Right lobe of liver (tissue), 4 donors: ENCODE results near the gene DIP2C.

Experiments used
- POLR2A ChIP-seq: fragments of 450-650 bp; IDR thresholded peaks from one replicate; pipeline ENCODE4 v1.6.1; 2017; ENCODE audit warnings: antibody characterized with exemption, mild to moderate bottlenecking
- TF ChIP-seq, protein P1 (sequence below), 4 donors: fragments of 200-600 bp in 3 of 4; fragments of 450-650 bp in 1 of 4; IDR thresholded peaks; one replicate each; pipeline versions ENCODE4 v1.5.1 to v1.8.0; 2016 to 2022; ENCODE audit warnings: antibody characterized with exemption in 4 of 4, mild to moderate bottlenecking in 2 of 4
- donor health status: DM: no; HTN: no; CAD: no.
- donor health status: DM: no; HTN: no; CAD: no.
- donor health status: DM: no; HTN: yes; CAD: no.

DNA sequence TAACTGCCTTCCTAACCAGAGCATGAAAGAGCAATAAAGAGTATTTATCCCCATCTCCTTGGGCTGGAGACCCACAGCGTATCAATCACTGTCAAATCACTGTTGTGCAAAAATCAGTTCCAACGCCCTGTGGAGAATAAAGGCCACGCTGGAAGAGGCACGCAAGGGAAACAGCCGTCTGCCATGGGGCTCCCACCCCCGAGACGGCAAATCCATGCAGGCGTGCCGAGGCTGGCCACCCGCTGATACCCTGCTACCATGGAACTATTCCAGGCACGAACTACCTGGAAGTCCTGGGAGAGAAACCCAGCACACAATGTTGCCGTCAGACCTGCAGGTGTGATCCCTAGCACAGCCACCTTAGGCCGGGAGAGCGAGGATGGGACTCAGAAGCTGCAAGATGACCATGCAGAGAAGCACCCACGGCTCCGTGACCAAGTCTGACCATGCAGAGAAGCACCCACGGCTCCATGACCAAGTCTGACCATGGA lies 185.3 kb downstream of the DIP2C start:
- TF ChIP-seq, protein P1, sequence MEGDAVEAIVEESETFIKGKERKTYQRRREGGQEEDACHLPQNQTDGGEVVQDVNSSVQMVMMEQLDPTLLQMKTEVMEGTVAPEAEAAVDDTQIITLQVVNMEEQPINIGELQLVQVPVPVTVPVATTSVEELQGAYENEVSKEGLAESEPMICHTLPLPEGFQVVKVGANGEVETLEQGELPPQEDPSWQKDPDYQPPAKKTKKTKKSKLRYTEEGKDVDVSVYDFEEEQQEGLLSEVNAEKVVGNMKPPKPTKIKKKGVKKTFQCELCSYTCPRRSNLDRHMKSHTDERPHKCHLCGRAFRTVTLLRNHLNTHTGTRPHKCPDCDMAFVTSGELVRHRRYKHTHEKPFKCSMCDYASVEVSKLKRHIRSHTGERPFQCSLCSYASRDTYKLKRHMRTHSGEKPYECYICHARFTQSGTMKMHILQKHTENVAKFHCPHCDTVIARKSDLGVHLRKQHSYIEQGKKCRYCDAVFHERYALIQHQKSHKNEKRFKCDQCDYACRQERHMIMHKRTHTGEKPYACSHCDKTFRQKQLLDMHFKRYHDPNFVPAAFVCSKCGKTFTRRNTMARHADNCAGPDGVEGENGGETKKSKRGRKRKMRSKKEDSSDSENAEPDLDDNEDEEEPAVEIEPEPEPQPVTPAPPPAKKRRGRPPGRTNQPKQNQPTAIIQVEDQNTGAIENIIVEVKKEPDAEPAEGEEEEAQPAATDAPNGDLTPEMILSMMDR (IDR thresholded peaks at IDR 0.05), result no peak
- no peak for TF ChIP-seq POLR2A
